GM12873 (cell line): ENCODE data around the gene KLHL15.

Source experiments
- TF ChIP-seq, protein P1 (sequence below): IDR thresholded peaks from 2 replicates; pipeline ENCODE4 v1.5.1; 2012; ENCODE audit warnings: low read depth, mild to moderate bottlenecking, moderate library complexity, low read length, control low read depth; ENCODE audit not compliant: insufficient read depth; ENCODE audit errors: missing control alignments

KLHL15 gene

GRCh38 chrX:24020306-24020876 is 6.6 kb downstream of the KLHL15 start:
- TF ChIP-seq, protein P1, sequence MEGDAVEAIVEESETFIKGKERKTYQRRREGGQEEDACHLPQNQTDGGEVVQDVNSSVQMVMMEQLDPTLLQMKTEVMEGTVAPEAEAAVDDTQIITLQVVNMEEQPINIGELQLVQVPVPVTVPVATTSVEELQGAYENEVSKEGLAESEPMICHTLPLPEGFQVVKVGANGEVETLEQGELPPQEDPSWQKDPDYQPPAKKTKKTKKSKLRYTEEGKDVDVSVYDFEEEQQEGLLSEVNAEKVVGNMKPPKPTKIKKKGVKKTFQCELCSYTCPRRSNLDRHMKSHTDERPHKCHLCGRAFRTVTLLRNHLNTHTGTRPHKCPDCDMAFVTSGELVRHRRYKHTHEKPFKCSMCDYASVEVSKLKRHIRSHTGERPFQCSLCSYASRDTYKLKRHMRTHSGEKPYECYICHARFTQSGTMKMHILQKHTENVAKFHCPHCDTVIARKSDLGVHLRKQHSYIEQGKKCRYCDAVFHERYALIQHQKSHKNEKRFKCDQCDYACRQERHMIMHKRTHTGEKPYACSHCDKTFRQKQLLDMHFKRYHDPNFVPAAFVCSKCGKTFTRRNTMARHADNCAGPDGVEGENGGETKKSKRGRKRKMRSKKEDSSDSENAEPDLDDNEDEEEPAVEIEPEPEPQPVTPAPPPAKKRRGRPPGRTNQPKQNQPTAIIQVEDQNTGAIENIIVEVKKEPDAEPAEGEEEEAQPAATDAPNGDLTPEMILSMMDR, result no peak

DNA sequence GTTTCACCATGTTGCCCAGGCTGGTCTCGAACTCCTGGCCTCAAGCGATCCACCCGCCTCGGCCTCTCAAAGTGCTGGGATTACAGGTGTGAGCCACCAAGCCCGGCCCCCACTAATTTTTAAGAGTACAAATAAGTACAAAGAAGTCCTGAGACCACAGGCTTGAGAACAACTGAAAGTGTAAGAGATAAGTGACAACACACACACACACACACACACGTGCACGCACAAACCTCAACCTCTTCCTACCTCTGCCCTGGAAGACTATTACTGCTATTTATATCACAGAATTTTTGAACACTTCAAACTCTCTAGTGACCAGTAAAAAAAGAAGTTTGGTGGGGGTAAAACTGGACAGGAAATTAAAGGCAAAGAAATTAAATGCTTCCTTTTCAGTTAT is 7.5 kb downstream of the KLHL15 start:
- TF ChIP-seq, protein P1, result no peak

- TF ChIP-seq, protein P1, result no peak
These were observed 8.2 kb downstream of the KLHL15 start for GRCh38 chrX:24018809-24019208.

DNA sequence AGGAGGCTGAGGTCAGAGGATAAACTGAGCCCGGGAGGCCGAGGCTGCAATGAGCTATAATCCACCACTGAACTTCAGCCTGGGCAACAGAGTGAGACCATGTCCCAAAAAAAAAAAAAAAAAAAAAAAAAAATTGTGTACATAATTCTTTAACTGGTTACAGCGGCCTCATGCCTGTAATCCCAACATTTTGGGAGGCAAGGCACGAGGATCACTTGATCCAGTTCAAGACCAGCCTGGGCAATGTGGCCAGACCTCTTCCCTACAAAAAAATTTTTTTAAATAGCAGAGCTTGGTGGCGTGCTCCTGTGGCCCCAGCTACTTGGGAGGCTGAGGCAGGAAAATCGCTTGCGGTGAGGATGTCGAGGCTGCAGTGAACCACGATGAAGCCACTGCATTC is 9.3 kb downstream of the KLHL15 start:
- TF ChIP-seq, protein P1, result no peak

GRCh38 chrX:24014388-24015018 is 12.5 kb downstream of the KLHL15 start:
- TF ChIP-seq, protein P1, result no peak

DNA sequence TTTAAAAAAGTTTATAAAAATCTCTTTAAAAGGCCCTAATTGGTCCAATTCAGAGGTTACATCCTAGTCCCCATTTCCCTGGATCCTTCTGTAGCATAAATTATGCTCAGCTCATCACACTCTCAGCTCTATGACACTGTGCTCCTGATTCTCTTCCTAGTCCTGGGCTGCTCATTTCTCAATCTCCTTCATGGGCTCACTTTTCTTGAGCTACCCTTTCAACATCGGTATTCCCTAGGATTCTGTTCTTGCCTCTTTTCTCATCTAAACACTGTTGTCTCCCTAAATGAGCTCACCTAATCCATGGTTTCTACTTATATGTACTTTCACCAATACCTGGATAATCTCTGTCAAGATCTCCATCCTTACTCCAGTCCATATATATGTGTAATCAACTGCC is 14.7 kb downstream of the KLHL15 start:
- TF ChIP-seq, protein P1, result no peak

- TF ChIP-seq, protein P1, result no peak
These were observed 21.1 kb downstream of the KLHL15 start for GRCh38 chrX:24005867-24006266.
